ENCODE data around the gene DNASE1L3.
A peak's percentile ranks its signal among the peaks of the same experiment; 100 is the strongest.
"Not testable (repeated sequence)": the region's sequence is repeated elsewhere in the genome, so short reads cannot be mapped to it uniquely, and the experiment has no call there.

Gene DNASE1L3

GRCh38 chr3:58230876-58231552 lies 20.2 kb upstream of the DNASE1L3 start:
- H3K27me3 ChIP-seq (replicated peaks): peaks cover 6% of the 10 kb centered on the region
- H3K27ac ChIP-seq: no peak overlapping the region
- no peaks in the 10 kb centered on the region for H3K36me3 ChIP-seq (replicated peaks)
- in situ Hi-C loops (cut with HindIII; ENCODE audit: low pct_ligation_motif_present, low sequenced_read_pairs): no loop called here
- TF ChIP-seq, protein P1, sequence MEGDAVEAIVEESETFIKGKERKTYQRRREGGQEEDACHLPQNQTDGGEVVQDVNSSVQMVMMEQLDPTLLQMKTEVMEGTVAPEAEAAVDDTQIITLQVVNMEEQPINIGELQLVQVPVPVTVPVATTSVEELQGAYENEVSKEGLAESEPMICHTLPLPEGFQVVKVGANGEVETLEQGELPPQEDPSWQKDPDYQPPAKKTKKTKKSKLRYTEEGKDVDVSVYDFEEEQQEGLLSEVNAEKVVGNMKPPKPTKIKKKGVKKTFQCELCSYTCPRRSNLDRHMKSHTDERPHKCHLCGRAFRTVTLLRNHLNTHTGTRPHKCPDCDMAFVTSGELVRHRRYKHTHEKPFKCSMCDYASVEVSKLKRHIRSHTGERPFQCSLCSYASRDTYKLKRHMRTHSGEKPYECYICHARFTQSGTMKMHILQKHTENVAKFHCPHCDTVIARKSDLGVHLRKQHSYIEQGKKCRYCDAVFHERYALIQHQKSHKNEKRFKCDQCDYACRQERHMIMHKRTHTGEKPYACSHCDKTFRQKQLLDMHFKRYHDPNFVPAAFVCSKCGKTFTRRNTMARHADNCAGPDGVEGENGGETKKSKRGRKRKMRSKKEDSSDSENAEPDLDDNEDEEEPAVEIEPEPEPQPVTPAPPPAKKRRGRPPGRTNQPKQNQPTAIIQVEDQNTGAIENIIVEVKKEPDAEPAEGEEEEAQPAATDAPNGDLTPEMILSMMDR (IDR thresholded peaks at IDR 0.05; ENCODE audit: low read depth, low read length, missing control alignments): no peak
- no peak for DNase-seq
- H3K4me3 ChIP-seq (ENCODE audit: low read depth, low read length): no peak overlapping the region

DNA sequence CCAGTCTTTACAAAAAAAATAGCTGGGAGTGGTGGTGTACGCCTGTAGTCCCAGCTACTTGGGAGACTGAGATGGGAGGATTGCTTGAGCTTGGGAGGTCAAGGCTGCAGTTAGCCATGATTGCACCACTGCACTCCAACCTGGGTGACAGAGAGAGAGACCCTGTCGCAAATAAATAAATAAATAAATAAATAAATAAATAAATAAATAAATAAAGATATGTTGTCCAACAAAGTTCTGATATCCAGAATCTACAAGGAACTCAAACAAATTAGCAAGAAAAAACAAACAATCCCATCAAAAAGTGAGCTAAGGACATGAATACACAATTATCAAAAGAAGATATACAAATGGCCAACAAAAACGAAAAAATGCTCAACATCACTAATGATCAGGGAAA lies 17.2 kb upstream of the DNASE1L3 start:
- not testable (repeated sequence) for DNase-seq

DNA sequence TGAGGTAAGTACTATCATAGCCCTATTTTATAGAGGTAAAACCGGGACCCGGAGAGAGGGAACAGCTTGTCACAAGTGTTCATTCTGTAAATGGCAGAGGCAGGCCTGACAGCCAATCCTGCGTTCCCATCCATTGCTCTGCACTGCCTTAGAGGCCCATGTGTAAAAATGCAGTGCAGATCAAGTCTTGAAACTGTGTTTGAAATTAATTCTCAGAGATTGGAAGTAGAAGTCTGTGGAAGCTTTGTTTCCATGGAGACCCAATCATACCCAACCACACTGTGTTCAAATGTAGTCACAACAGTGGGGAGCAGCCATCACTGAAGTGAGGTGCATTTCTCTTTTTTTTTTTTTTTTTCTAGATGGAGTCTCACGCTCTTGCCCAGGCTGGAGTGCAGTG lies 13.1 kb upstream of the DNASE1L3 start:
- TF ChIP-seq, protein P1 (IDR thresholded peaks at IDR 0.05; ENCODE audit: low read depth, low read length, missing control alignments): no peak
- DNase-seq: no peak
- in situ Hi-C loops (cut with HindIII; ENCODE audit: low pct_ligation_motif_present, low sequenced_read_pairs): no loop called here
- Histone ChIP-seq H3K27me3 (replicated peaks) (no peaks in the 10 kb centered on the region), H3K4me3 (ENCODE audit: low read depth, low read length) (no peak overlapping the region), H3K36me3 (replicated peaks) (no peaks in the 10 kb centered on the region), H3K27ac (no peak overlapping the region)

More for the DNA sequence above, 17.2 kb upstream of the DNASE1L3 start:
- H3K36me3 ChIP-seq (replicated peaks); H3K4me3 ChIP-seq (ENCODE audit: low read depth, low read length); H3K27me3 ChIP-seq (replicated peaks); in situ Hi-C loops (cut with HindIII; ENCODE audit: low pct_ligation_motif_present, low sequenced_read_pairs); H3K27ac ChIP-seq: not testable (repeated sequence)

DNA sequence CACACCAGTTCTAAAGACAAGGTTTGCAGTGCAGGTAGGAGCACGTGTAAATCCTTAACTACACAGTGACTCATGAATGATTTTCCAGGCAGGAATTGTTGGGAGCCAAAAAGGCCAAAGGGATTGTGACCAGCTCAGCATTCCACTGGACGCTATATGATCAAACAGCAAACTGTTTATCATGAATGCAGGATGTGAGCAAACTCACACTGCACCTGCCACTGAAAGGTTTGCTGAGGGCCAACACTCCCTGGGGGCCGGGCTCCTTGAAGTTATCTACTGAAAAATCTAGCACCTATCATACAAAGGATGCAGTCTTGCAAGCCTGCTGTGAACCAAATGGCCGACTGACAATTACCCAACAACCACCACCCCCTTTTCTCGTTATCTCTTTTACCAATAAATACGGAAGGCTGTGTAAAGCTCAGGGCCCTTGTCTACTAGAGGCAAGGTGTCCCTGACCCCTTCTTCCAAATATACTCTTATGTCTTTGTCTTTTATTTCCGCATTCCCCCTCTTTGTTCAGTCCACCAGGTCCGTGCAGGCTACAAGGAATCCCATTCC lies 11.5 kb upstream of the DNASE1L3 start:
- TF ChIP-seq, protein P1 (IDR thresholded peaks at IDR 0.05; ENCODE audit: low read depth, low read length, missing control alignments): no peak
- Histone ChIP-seq H3K27ac (no peak overlapping the region), H3K27me3 (replicated peaks) (no peaks in the 10 kb centered on the region), H3K4me3 (ENCODE audit: low read depth, low read length) (no peak overlapping the region), H3K36me3 (replicated peaks) (no peaks in the 10 kb centered on the region)
- in situ Hi-C loops (cut with HindIII; ENCODE audit: low pct_ligation_motif_present, low sequenced_read_pairs): no loop called here
- no peak for DNase-seq

DNA sequence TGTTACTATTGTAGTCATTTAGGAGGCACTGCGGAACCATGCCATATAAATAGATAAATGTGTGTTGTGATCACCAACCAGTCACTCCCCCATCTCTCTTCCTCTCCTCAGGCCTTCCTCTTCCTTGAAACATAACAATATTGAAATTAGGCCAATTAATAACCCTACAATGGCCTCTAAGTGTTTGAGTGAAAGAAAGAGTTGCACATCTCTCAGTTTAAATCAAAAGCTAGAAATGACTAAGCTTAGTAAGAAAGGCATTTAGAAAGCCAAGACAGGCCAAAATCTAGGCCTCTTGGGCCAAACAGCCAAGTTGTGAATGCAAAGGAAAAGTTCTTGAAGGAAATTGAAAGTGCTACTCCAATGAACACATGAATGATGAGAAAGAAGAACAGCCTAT lies 8.1 kb upstream of the DNASE1L3 start:
- no peak overlapping the region for H3K4me3 ChIP-seq (ENCODE audit: low read depth, low read length)
- TF ChIP-seq, protein P1 (IDR thresholded peaks at IDR 0.05; ENCODE audit: low read depth, low read length, missing control alignments): no peak
- no peak overlapping the region for H3K27ac ChIP-seq
- in situ Hi-C loops (cut with HindIII; ENCODE audit: low pct_ligation_motif_present, low sequenced_read_pairs): no loop called here
- H3K36me3 ChIP-seq (replicated peaks): no peaks in the 10 kb centered on the region
- no peaks in the 10 kb centered on the region for H3K27me3 ChIP-seq (replicated peaks)
- no peak for DNase-seq

DNA sequence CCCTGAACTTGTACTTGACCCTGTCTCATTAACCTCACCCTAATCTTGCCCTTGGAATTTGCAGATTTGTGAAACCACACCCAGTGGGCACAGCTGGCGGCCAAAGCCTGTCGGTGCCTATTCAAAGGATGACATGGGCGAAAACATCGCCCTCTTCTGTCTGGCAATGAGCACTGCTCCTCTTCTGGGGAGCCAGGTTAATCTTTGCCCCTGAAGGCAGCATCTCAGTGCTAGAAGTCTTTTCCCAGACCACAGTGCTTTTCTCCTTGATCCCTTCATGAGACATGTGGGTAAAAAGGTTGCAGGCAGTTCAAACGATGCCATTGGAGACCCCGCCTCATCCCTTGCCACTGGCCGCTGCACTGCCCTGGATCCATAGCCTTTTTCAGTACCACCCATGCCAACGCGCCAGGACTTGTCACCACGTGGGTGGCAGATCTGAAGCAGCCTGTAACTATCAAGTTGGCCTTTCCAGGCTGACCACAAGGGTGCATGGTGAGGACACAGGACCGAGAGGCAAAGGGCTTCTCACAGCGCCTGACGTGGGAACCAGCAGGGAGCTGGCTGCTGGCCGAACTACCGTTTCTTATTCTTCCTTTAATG lies 6.5 kb upstream of the DNASE1L3 start:
- DNase-seq: peak; percentile 83
- peak overlapping the region; percentile 0 for H3K4me3 ChIP-seq (ENCODE audit: low read depth, low read length)
- H3K27ac ChIP-seq: peak overlapping the region; percentile 3
- TF ChIP-seq, protein P1 (IDR thresholded peaks at IDR 0.05; ENCODE audit: low read depth, low read length, missing control alignments): peak; percentile 90
- H3K27me3 ChIP-seq (replicated peaks): no peaks in the 10 kb centered on the region
- in situ Hi-C loops (cut with HindIII; ENCODE audit: low pct_ligation_motif_present, low sequenced_read_pairs): no loop called here
- no peaks in the 10 kb centered on the region for H3K36me3 ChIP-seq (replicated peaks)

All from brain microvascular endothelial cell (primary cell).